Activated T-cell treated with anti-CD3 and anti-CD28 coated beads, Interleukin-2, amount 50 U/mL, for 72 hours (primary cell): Measurements from ENCODE around the gene SND1. TPM values are rescaled to one million over a fixed set of nuclear protein-coding genes. Genes with fewer than 3 reads are reported as not detected.
A peak's percentile ranks its signal among the peaks of the same experiment; 100 is the strongest.
"Not testable (repeated sequence)": the region's sequence is repeated elsewhere in the genome, so short reads cannot be mapped to it uniquely, and the experiment has no call there.

Source experiments
- ATAC-seq, 2 donors: fragments of 150-1000 bp; cut with Tn5 transposase; replicated peaks in 1 of 2; 2 replicates each; pipeline ENCODE4 v1.10.0; 2021; ENCODE audit warnings: moderate library complexity in 2 of 2, mild to moderate bottlenecking in 1 of 2
- DNase-seq, 2 donors: peaks; one replicate each; pipeline ENCODE4 v3.0.0; 2021 to 2022; ENCODE audit warnings: mixed read lengths in 1 of 2
- H3K27ac Mint-ChIP-seq: one replicate; pipeline ENCODE4 v1.8.0; 2022; ENCODE audit warnings: mild to moderate bottlenecking, moderate library complexity, mixed read lengths
- H3K27me3 Mint-ChIP-seq: one replicate; pipeline ENCODE4 v1.8.0; 2022; ENCODE audit warnings: low read depth, mixed read lengths
- H3K36me3 Mint-ChIP-seq, 2 donors: one replicate each; pipeline ENCODE4 v1.8.0; 2022; ENCODE audit warnings: mixed read lengths in 2 of 2, mild to moderate bottlenecking in 1 of 2; ENCODE audit not compliant: insufficient read depth in 2 of 2
- H3K4me1 Mint-ChIP-seq: one replicate; pipeline ENCODE4 v1.8.0; 2022; ENCODE audit warnings: low read depth, mixed read lengths
- H3K4me3 Mint-ChIP-seq, 2 donors: one replicate each; pipeline ENCODE4 v1.8.0; 2022; ENCODE audit warnings: mild to moderate bottlenecking in 2 of 2, mixed read lengths in 2 of 2, moderate library complexity in 2 of 2
- H3K9me3 Mint-ChIP-seq, 2 donors: one replicate each; pipeline ENCODE4 v1.8.0; 2022; ENCODE audit warnings: mixed read lengths in 2 of 2
- total RNA-seq, 2 donors: library from RNA; stranded (reverse); gene quantifications; one replicate each; pipeline ENCODE4 v1.2.3, GENCODE V29; 2022

Gene SND1
- total RNA-seq, 2 donors from 2014 or later: 237 to 285 TPM

DNA sequence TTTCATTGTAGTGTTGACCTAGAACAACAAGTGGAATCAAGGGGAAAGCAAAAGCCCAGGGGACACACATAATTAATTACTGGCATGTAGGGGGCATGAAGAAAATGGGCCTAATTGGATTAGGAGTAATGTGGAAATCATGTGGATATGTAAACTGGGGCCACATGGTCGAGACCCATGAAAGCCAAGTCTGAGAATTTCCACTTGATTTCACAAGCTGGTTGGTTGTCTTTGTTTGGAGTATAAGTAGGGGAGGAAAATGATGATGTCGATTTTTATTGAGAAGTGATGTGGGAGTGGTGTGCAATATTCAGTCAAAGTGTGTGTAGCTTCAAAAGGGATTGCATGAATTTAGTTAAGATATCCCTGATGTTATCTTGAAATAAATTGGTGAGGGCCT is 247.4 kb downstream of the SND1 start:
- peak overlapping the region; percentile 2 for H3K27ac Mint-ChIP-seq

DNA sequence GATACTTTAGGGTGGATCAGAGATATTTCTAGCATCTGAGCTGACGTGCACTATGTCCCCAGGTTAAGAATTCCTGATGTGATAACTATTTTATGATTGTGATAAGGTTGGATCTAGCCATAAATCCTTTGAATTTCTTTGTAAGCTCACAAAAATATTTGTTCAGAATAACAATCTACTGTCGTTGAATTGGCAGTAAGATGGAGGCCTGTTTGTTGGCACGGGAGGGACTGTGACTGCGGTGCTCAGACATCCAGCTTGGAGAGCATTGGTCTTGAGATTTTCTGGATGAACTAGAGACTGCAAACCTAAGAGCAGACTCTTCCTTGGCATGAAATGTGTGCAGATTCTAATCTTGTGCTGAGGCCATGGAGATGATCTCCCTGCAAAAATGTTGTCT is 248.1 kb downstream of the SND1 start:
- no peak for ATAC-seq
- Mint-ChIP-seq H3K4me1 (peaks cover 15% of the 10 kb centered on the region), H3K4me3 (no peak overlapping the region), H3K9me3 (no peaks in the 10 kb centered on the region), H3K27me3 (no peaks in the 10 kb centered on the region), H3K36me3 (peaks cover 1 to 3% of the 10 kb centered on the region in 2 donors), H3K27ac (no peak overlapping the region)
- no peak for DNase-seq

More for the DNA sequence above, 247.4 kb downstream of the SND1 start:
- Mint-ChIP-seq H3K36me3 (peaks cover 0 to 3% of the 10 kb centered on the region in 2 donors), H3K9me3 (no peaks in the 10 kb centered on the region), H3K27me3 (no peaks in the 10 kb centered on the region), H3K4me3 (peak overlapping the region; percentile 13 to 26), H3K4me1 (peaks cover 8% of the 10 kb centered on the region)
- ATAC-seq: no peak
- no peak for DNase-seq

DNA sequence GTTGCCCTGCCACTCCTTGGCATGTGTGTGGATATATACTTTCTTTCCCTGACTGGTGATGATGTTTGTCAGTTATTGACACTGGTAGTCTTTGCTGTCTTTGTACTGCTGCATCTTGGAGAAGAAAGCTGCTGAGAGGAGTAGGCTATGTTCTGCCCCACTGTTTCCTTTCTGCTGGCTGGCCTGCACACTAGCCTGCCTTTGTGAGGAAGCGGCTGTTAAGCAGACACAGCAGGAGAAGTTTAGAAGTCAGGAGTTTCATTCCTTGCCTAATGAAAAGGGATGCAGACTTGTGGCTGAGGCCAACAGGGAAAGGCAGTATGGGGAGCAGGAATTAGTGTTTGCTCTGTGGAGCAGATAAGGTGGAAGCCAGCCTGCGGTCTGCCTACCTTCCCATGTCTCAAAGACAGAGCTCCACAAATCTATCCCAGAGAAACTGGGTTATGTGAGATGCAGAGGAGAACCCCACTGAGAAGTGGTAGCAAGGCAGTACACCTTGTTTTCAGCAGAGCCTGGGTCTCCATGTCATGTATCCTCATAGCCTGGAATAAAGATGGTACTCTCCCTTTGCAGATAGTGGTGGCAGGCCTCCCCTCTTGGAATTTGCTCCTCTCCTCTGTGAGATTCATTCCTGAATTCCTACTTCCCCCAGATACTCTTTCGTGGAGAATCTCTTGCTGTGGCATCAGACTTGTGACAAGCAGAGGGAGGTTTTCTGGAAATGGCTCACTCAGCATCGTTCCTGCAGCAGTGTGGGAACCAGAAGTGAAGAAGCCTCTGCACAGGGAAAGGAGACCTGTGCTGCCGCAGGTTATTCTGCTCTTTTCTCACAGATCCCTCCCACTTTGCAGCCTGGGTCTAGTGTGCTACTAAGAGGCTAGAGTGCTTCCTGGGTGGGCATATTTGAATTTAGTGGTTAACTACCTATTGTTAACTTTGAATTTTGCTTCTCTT is 249.0 kb downstream of the SND1 start:
- no peak overlapping the region for H3K27ac Mint-ChIP-seq
- ATAC-seq (no peak), DNase-seq (no peak)
- no peaks in the 10 kb centered on the region for H3K9me3 Mint-ChIP-seq
- no peak overlapping the region for H3K4me3 Mint-ChIP-seq
- H3K36me3 Mint-ChIP-seq: peaks cover 3 to 5% of the 10 kb centered on the region in 2 donors
- H3K27me3 Mint-ChIP-seq: no peaks in the 10 kb centered on the region
- H3K4me1 Mint-ChIP-seq: peaks cover 24% of the 10 kb centered on the region

DNA sequence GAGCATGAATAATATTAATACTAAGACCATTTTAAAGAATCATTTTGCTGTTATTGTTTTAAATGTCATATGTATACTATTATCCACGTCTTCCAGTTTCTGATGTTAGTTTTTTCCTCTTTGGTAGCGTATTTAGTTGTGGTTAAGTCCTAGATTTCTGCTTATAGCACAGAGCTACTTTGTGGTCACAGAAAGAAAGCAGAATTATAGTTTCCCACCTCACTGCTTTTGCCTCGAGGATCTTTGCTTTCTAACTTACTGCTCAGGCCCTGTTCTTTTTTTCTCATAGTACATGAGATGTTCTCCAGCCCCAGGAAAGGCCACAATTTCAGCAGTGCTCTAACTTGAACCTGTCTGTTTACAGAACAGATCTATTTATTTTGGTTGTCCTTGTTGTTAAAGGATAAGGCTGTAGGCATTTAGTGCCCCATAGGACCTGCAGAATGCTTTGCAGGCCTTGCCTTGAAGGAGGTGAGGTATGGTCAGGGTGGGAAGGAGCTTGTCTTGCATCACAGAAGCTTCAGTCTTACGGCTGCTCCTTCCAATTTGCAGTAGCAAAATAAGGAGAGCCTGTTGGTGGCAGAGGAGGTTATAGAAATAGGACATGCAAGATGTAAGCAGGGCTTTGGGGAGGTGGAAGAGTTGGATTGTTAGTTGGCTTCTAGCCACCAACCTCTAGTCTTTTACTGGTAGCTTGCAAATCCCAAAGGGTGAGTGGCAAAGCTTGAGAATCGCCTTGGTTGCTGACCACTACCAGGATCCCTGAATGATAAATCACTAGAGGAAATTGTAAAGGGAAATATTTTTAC is 250.1 kb downstream of the SND1 start:
- peaks cover 35% of the 10 kb centered on the region for H3K4me1 Mint-ChIP-seq
- DNase-seq: no peak
- peak overlapping the region in 1 of 2 donors; percentile 28 for H3K4me3 Mint-ChIP-seq
- H3K27me3 Mint-ChIP-seq: no peaks in the 10 kb centered on the region
- no peaks in the 10 kb centered on the region for H3K9me3 Mint-ChIP-seq
- no peak for ATAC-seq
- H3K36me3 Mint-ChIP-seq: peaks cover 3 to 10% of the 10 kb centered on the region in 2 donors
- no peak overlapping the region for H3K27ac Mint-ChIP-seq

DNA sequence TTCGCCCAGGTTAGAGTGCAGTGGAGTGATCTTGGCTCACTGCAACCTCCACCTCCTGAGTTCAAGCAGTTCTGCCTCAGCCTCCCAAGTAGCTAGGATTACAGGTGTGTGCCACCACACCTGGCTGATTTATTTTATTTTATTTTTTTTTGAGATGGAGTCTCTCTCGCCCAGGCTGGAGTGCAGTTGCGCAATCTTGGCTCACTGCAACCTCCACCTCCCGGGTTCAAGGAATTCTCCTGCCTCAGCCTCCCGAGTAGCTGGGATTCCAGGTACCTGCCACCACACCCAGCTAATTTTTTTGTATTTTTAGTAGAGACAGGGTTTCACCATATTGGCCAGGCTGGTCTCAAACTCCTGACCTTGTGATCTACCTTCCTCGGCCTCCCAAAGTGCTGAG is 250.8 kb downstream of the SND1 start:
- not testable (repeated sequence) for H3K27me3 Mint-ChIP-seq, DNase-seq, H3K4me3 Mint-ChIP-seq, H3K9me3 Mint-ChIP-seq, ATAC-seq, H3K27ac Mint-ChIP-seq
- Mint-ChIP-seq H3K4me1 (peaks cover 41% of the 10 kb centered on the region), H3K36me3 (peaks cover 5 to 10% of the 10 kb centered on the region in 2 donors)

DNA sequence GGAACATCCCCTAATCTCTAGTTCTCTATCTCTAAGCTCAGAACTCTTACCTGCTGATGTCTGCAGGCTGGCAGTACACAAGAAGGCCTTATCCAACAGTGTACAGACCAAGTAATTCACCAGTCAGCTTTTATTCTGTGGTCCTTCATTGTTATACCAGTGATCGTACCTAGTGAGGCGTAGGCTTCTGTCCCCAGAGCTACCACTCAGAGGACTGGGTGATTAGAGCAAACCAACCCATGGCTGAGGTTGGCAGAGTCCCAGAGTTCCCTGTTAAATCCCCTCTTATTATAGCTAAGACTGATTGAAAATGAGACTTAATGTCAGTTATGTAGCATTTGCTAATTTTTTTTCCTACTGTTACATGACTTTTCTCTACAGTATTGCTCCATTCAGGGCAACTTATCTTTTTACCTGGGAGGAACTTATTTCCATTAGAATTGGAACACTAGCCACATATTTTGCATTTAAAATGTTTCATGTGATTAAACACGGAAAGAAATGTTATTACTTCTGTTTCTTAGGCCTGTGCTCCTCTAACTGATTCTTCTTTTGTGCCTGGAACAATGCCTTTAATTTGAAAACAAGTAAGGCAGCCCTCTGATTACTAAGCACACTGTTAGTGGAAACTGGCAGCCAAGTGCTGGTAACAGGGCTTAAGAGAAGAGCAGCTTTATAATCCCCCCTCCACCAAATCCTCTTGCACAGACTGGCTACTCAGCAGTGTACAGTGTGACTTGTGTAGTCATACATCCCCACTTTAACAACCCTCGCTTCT is 252.1 kb downstream of the SND1 start:
- Mint-ChIP-seq H3K4me3 (no peak overlapping the region), H3K27me3 (no peaks in the 10 kb centered on the region), H3K27ac (no peak overlapping the region), H3K9me3 (no peaks in the 10 kb centered on the region), H3K36me3 (peaks cover 5 to 10% of the 10 kb centered on the region in 2 donors), H3K4me1 (peaks cover 54% of the 10 kb centered on the region)
- DNase-seq: no peak
- ATAC-seq: no peak

DNA sequence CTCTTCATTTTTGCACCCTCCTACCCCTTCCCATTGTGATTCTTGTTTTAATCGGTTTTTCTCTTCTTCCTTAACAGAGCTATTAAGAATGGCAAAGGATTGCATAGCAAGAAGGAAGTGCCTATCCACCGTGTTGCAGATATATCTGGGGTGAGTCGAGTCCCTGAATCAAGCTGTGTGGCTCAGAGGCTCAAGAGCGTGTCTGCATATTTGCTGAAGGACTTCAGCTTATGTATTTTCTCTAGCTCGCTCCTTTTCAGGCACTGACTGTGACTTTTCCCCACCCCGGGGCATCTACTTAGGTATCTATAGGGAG is 252.6 kb downstream of the SND1 start:
- ATAC-seq (no peak), DNase-seq (no peak)
- Mint-ChIP-seq H3K27ac (no peak overlapping the region), H3K9me3 (no peaks in the 10 kb centered on the region), H3K27me3 (no peaks in the 10 kb centered on the region), H3K4me1 (peaks cover 58% of the 10 kb centered on the region), H3K36me3 (peaks cover 3 to 10% of the 10 kb centered on the region in 2 donors), H3K4me3 (no peak overlapping the region)

DNA sequence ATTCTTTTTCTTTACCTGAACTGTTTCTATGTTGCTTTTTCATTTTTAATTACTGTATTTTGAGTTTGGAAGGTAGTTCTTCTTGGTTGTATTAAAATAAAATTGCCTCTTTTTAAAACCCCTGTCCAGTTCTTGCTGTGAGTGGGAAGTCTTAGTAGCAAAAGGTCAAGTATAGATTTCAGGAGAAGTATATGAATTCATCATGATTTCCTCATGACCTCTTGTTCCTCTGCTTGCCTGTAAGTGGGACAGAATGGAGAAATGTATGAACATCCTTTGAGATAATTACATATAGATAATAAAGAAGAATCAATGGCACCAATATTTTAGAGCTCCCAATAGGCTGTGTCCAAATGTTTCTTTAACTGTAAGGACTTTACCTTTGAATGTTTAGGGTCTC is 253.0 kb downstream of the SND1 start:
- H3K9me3 Mint-ChIP-seq: no peaks in the 10 kb centered on the region

DNA sequence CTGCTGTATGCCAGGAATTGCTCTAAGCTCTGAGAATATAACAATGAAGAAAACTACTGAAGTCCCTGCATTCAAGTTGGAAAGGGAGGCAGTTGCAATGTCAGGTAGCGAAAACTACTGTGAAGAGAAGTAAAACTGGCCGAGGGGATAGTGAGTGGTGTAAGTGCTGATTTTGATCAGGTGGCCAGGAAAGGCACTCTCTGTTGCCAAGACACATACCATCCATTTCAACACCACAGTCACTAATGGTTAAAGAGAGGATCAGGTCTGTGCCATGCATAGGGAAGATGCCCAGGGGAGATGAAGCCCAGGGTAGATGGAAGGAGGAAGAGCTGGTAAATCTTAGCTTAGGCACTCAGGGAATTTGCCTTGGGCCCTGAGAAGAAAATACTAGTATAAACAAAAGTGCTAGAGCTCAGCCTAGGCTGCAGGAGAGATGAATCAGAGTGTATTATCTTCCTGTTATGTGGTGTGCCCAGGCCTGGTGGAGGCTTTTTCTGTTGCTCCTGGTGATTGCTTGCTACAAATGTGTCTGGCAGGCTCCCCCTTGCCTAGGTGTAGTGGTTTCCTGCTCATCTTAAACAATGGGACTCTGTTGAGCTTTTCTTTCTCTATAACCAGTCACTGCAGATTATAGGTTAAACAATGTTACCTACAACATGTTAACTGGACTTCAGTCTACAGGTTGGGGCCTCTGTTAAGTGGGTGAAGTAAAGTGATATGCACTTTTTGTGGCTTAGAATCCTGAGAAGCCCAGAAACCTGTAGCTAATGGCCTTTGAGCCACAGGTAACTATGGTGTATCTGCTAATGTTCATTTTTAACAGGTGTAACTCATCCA is 253.7 kb downstream of the SND1 start:
- H3K27me3 Mint-ChIP-seq: no peaks in the 10 kb centered on the region
- DNase-seq (peak; percentile 20 to 32), ATAC-seq (peak; percentile 75 to 79)
- H3K36me3 Mint-ChIP-seq: peaks cover 3 to 10% of the 10 kb centered on the region in 2 donors
- peak overlapping the region; percentile 12 for H3K27ac Mint-ChIP-seq
- H3K4me3 Mint-ChIP-seq: peak overlapping the region in 1 of 2 donors; percentile 29
- H3K4me1 Mint-ChIP-seq: peaks cover 58% of the 10 kb centered on the region
- H3K9me3 Mint-ChIP-seq: no peaks in the 10 kb centered on the region

More for the DNA sequence above, 253.0 kb downstream of the SND1 start:
- H3K27ac Mint-ChIP-seq: peak overlapping the region; percentile 12
- peaks cover 3 to 10% of the 10 kb centered on the region in 2 donors for H3K36me3 Mint-ChIP-seq
- DNase-seq: no peak
- H3K4me3 Mint-ChIP-seq: no peak overlapping the region
- H3K4me1 Mint-ChIP-seq: peaks cover 58% of the 10 kb centered on the region
- ATAC-seq: no peak
- no peaks in the 10 kb centered on the region for H3K27me3 Mint-ChIP-seq

DNA sequence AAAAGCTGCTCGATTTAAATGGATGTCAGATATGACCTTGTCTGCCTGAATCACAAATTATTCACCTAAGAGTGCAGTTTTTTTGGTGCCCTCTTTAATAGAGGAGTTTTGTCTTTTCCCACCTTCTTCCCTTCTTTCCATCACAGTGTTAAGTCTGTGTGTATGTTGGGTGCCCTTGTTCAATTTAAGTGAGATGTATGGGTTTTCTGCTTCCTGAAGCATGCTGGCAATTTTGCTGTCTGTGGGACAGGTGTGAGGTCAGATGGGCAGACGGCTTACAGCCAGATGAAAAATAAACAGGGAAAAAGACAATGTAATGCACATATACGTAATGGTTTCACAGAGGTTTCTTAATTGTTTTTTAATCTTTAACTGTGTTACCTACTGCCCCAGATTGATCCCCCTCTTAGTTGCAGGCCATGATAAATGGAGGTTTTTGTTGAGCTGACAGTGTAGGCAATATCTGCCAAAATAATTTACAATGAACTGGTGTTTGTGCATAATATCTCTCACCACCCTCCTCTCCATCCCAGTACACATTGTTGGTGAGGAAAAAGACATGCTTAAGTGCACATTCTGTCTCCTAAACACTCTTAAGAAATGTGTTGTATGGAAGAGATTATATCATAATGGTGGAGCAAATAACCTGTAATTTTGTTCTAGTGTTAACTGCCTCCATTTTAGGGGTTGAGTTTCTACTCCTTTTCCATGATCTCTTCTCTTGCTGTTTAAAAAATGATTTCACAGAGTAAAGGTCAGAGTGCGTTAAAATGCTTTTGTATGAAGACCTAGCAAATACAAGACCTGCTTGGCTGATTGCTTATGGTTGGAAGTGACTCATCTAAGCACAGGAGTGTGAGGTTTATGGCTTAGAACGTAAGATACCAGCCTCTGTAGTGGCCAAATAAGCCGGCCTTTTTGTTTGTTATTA is 255.4 kb downstream of the SND1 start:
- peak overlapping the region; percentile 23 to 38 for H3K4me3 Mint-ChIP-seq
- H3K27me3 Mint-ChIP-seq: no peaks in the 10 kb centered on the region
- H3K9me3 Mint-ChIP-seq: no peaks in the 10 kb centered on the region
- peaks cover 3 to 10% of the 10 kb centered on the region in 2 donors for H3K36me3 Mint-ChIP-seq
- DNase-seq (no peak), ATAC-seq (peak; percentile 29 to 39)
- H3K4me1 Mint-ChIP-seq: peaks cover 58% of the 10 kb centered on the region
- H3K27ac Mint-ChIP-seq: peak overlapping the region; percentile 33

DNA sequence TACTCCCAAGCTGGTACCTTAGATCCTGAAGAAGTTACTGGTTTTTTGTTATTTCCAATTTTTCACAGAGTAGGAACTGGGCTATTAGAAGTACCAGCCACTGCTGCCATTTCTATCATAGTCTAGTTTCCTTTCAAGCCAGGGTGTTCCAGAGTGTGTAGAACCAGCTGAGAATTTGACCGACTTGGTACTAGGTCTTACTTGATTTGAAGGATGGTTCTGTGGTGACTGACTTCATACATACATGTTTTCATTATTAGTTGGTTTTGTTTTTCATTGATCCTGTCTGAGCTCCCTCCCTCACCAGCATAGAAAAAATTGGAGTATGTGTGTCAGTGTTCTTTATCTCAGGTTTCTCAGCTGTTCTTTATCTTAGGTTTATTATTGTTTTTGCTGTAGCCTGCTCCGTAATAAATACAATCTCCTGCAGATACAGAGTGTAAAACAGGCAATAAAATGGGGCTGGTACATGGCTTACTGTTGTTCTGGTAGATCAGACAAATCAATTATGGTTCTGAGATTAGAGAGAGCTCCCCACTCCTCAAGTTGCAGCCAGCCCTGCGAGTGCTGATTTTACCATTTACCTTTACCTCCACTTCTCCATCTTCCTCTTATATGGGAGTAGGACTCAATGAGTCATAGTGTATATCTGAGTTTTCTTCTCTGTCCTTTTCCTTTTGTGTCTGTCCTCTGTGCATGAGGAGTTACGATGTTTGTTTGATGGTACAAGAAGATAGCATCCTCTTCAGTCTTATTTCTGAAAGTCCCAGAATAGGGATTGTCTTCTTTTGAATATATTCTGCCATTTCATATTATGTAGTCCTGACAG is 256.6 kb downstream of the SND1 start:
- no peak overlapping the region for H3K27ac Mint-ChIP-seq
- ATAC-seq (peak; percentile 79), DNase-seq (no peak)
- peaks cover 52% of the 10 kb centered on the region for H3K4me1 Mint-ChIP-seq
- H3K4me3 Mint-ChIP-seq: peak overlapping the region; percentile 3 to 32
- no peaks in the 10 kb centered on the region for H3K9me3 Mint-ChIP-seq
- no peaks in the 10 kb centered on the region for H3K27me3 Mint-ChIP-seq
- peaks cover 3 to 10% of the 10 kb centered on the region in 2 donors for H3K36me3 Mint-ChIP-seq
